ENCODE data around the gene USP54.

USP54 gene

DNA sequence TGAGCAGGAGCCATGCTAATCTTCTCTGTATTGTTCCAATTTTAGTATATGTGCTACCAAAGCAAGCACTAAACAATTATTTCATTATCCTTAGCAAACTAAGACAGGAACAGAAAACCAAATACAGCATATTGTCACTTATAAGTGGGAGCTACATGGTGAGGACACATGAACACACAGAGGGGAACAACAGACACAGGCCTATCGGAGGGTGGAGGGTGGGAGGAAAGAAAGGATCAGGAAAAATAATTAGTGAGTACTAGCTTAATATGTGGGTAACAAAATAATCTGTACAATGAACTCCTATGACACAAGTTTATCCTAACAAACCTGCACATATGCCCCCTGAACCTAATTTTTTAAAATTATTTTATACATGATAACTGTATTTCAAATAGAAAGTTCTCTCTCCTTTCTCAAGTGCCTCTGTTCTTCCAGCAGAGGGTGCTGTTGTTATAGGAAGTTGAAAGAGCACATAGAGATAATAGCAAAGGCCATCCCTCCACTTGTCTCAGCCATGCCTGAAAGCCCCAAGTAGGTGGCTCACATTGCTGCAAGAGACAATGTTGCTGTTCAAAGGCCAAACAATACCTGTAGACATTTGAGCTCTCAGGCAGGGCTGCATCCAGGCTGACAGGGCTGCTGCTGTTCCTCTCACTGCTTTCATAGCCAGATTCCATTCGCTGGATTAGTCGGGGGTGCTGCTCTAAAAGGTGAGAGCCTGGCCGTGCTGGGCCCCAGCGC lies 61.9 kb downstream of the USP54 start:
- peak; percentile 17 for DNase-seq (ENCODE audit: low read depth)

DNA sequence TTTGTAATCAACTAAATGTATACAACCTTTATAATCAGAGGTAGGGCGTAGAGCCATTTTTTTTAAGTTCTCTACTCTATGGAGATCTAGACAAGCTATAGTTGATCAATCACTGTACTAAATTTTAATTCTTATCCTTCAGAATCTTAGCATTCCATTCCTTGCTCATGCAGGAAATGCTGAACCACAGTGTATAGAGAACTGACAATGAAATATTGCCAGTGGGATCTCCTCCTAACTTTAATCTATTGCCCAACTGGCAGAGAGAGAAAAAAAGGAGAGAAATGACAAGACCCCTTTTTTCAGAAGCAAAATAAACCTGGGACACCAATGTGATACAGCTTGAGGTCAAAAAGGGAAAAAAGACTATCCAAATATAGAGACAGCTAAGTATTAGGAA lies 68.9 kb downstream of the USP54 start:
- DNase-seq (ENCODE audit: low read depth), result no peak

DNA sequence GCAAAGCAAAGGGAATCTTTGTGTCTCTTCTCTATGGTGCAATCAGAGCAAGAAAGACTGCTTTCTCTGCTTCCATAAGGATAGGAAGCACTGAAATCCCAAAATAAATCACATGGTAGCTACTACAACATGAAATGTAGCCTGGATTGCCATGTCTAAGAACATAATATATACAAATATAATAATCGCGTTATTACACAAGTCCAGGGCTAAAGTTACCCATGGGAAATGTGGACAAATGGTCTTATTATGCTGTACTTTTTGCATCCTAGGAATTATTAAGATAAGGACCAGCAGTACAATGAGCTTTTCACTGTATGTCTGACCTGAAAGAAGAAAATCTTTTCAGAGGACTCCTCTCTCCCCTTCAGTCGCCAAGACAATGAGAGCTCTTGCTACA lies 71.8 kb downstream of the USP54 start:
- DNase-seq (ENCODE audit: low read depth), result no peak

DNA sequence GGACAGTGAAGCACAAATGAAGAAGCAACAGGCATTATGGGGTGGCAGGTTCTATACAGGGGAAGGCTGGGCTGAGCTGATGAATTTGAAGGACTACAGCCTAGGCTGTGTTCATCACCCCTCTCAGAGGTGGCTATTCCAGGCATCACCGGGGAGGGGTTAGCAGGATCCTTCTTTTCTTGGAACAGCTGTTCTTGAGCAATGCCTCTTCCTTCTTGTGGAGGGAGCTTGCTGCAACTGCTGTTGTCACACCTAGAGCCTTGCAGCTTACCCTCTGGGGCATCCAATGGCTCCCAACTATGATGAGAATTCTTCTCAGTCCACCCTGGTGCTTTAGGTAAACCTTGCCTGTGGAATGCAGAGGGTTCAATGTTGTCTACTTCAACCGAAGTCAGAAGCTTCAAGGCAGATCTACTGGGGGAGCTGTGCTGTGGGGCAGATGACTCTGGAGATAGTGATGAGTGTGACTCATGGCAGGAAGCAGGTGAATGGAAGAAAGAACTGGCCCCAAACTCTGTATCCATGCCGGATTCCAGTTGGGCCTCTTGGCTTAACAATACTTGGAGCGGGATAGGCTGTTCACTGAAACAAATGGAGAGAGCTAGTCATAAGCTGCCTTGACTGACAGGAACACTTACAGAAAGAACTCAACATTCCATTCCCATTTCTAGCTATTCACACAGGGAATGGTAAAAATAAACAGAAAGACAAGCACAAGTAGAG lies 73.8 kb downstream of the USP54 start:
- no peak for DNase-seq (ENCODE audit: low read depth)

DNA sequence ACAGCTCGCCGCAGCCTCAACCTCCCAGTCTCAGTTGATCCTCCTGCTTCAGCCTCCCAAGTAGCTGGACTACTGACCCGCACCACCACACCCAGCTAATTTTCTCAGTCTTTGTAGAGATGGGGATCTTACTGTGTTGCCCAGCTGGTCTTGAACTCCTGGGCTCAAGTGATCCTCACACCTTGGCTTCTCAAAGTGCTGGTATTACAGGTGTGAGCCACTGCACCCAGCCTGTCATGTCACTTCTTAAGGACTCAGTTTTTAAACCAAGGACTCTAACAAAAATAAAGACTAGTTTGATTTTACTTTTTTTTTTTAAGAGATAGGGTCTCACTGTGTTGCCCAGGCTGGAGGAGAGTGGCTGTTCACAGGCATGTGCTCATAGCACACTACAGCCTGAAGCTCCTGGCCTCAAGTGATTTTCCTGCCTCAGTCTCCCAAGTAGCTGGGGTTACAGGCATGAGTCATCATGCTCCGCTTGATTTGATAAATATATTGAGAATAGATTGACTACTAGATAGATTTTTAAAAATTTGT lies 78.9 kb downstream of the USP54 start:
- no peak for DNase-seq (ENCODE audit: low read depth)

DNA sequence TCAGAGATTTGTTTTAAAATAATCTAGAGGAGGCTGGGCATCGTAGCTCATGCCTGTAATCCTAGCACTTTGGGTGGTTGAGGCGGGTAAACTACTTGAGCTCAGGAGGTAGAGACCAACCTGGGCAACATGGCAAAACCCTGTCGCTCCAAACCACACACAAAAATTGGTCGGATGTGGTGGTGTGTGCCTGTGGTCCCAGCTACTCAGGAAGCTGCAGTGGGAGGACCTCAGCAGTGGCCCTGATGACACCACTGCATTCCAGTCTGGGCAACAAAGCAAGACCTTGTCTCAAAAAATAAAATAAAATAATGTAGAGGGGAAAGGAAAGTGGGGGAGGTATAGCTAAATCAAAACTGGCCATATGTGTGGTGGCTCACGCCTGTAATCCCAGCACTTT lies 81.4 kb downstream of the USP54 start:
- DNase-seq (ENCODE audit: low read depth), result no peak

DNA sequence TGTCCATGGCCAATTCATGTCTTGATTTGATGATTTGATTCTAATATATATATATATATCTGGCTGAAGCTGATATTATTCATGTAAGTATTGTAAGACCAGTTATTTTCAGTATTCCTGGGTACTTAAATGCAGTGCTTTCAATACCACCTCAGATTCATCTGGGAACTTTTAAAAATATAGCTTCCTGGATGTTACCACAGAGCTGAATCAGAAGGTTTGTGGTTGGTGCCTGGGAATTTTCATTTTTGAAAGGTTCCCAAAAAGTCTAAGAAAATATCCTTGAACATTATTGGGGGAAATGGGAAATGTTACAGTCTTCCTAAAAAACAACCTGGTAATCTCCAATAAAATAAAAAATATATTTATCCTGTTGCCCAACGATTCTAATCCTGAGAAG lies 84.7 kb downstream of the USP54 start:
- peak; percentile 30 for DNase-seq (ENCODE audit: low read depth)

DNA sequence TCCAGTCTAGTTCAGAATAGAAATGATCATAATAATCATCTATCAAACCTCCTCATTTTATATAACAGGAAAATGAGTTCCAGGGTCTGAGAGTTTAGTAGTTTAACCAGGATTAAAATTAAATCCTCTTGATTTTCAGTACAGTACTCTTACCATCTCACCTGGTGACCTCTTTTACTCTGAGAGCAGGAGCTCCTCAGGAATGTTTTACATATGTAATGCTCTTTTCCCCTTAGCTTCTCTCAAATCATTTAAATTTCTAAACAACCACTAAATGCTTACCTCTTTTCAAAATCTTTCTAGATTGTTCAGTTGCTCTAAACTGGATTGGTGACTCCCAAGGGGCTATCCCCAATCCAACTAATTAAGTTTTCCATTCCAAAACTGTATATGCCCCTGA lies 85.1 kb downstream of the USP54 start:
- DNase-seq (ENCODE audit: low read depth), result no peak

DNA sequence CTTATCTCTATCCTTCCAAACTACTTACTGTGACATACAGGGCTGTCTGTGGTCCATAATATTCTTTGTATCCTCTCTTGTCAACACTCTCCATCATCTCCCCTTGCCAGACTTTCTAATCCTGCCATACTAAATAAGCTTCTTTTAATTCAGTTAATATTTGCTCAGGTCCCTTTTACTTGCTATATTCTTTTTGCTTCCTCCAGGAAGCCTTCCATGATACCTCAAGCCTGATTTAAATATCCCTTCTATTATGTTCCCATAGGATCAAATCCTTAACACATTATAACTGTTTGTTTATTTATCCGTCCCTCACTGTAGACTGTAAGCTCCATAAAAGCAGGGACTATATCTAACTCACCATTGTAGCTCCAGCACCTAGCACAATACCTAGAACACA lies 88.1 kb downstream of the USP54 start:
- no peak for DNase-seq (ENCODE audit: low read depth)

DNA sequence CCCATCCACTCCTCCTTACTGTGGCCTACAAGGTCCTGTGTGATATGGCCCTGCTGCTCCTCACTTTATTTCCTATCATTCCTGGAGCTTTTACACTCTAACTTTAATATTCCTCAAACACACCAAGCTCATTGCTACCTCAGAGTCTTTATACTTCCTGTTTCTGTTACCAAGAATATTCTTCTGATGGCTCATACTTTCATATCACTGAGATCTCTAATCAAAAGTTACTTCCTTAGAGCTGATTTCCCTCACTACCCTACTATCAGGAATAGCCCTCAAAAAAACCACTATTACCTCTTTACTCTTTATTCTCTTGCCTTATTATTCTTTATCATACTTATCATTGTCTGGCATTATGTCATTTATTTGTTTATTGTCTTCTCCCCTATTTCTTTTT lies 89.5 kb downstream of the USP54 start:
- no peak for DNase-seq (ENCODE audit: low read depth)

DNA sequence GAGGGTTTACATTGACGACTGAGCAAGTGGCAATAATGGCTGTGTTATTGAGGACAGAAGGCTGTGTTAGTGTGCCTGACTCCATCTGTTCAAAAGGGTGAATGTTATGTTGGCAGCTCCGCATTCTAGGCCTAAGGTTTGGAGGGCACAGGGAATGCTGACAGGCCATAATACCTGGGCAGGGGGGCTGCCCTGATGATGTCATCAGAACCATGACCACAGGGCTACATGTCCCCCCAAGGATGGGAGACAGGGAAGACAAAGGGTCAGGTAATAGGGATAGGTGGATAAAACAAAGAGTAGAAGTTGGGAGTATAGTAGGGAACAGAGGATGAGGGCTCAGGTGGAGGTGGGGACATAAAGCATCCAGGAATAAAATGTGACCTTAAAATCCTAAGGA lies 93.5 kb downstream of the USP54 start:
- DNase-seq (ENCODE audit: low read depth), result no peak

DNA sequence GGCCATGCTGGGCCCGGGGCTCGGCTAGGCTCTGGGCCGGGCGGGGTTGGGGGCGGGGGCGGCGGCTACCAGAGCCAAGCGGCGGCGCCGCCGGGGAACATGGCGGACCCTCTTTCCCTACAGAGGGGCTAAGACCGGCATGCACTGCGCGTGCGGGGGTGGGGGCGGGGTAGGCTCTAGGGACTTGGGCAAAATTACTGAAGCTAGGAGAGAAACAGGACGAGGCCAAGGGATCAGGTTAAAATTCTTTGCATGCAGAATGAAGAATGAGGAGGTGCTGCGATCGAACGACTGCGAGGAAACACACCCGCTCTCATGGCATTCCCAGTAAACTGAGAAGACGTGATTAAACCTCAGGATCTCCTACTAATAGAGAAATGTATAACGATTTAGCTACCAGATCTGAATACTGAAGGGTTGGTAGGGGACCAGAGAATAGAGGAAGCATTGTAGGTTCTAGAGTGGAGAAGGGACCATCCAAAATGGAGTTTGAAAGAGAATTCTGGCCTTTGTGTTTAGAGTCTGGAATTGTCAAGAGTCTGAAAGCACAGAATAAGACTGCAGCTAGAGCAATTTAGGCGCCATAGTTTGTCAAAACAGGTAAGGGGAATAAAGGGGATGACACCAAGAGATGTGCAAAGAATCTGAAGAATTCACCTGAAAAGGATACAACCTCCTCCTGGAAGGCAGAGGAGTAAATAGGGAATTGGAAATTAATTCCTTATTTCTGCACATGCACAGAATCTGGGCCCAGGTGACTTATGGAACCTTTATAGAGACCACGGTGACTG lies 95.1 kb downstream of the USP54 start, which contains the start of gene PPP3CB:
Gene PPP3CB (minus strand): TSS at position 141 of the 791 bp plus-strand sequence. CDS start 135 bp downstream, at position 6.
- DNase-seq (ENCODE audit: low read depth), result peak; percentile 78

DNA sequence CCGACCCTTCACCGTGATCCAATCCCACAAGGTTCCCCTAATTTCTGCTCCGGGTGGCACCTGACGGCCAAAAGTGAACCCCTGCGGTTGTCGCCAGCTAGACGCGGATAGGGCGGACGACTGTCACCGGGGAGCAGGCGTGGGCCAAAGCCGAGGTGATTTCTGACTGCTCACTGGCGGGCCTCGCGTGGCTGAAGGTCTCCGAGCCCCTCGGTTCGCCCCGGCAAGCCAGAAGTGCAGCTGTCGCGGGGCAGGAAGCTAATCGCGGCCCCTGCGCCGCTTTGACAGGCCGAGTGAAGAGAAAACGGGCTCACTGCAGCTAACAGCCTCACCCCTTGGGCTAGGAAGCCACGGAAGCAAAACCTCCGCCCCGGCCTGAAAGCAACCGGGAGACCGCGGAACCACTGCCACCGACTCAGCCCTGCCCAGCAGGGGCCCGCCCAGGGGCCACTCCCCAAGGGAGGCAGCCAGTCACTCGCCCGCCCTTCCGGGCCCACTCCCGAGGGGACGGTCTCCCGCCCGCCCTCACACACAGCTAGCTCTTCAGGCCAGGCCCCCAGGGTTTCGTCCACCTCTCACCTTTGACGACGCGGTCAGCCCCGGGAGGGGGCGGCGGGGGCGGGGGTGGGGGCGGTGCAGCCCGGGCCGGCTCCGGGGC lies 95.8 kb downstream of the USP54 start:
- DNase-seq (ENCODE audit: low read depth), result peak; percentile 58

DNA sequence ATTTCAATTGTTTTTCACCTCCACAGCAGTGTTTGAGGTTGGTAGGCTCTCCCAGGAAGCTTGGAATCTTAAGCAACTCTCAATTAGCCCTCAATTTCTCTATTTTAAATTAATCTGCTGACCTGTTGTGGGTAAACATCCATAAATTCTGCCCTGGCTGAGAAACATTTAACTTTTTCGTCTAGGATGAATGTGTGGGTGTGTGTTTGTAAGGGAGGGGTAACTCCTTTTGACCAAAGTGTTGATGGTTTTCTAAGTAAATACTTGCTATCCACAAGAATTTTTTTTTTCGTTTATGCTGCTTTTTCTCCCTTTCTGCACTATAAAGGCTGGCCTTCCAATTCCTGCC lies 96.3 kb downstream of the USP54 start:
- DNase-seq (ENCODE audit: low read depth), result peak; percentile 8

DNA sequence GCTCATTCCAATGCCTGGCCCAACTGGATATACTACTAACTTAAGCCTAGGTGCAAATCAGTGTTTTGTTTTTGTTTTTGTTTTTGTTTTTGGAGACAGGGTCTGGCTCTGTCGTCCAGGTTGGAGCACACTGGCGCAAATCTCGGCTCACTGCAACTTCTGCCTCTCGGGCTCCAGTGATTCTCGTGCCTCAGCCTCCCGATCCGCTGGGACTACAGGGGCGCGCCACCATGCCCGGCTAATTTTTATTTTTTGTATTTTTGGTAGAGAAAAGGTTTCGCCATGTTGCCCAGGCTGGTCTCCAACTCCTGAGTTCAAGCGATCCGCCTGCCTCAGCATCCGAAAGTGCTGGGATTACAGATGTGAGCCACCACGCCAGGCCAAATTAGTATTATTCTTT lies 96.9 kb downstream of the USP54 start:
- no peak for DNase-seq (ENCODE audit: low read depth)

DNA sequence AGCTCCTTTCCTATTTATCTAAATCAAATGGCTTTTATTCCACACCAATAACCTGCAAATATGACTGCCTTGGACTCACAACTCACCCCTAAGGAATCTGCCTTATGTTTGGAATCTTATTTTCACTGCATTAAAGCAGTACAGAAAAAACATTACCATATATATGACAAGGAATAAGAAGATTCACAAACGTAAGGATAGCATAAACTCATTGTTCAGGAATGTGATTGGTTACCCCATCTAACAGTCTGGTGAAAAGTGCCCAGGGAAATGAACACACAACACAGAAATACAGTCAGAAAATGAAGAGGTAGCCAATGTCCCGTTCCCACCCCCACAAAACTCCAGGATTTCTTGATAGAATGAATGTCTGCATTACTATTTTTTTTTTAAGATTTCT lies 97.4 kb downstream of the USP54 start:
- DNase-seq (ENCODE audit: low read depth), result peak; percentile 23

DNA sequence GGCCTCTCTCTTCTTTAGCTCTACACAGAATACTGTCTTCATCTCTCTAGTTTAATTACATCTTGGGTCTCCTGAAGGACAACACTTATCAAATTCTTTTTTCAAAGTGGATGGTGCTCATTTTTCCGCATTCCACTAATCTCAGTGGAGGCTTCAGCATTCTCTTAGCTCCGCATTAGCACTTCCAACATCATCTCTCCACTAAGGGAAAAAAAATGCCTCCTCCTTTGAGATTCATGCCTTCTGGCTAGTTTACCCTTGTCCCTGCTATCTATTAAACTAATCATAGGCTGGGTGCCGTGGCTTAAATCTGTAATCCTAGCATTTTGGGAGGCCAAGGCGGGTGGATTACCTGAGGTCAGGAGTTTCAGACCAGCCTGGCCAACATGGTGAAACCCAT lies 104.5 kb downstream of the USP54 start:
- no peak for DNase-seq (ENCODE audit: low read depth)

DNA sequence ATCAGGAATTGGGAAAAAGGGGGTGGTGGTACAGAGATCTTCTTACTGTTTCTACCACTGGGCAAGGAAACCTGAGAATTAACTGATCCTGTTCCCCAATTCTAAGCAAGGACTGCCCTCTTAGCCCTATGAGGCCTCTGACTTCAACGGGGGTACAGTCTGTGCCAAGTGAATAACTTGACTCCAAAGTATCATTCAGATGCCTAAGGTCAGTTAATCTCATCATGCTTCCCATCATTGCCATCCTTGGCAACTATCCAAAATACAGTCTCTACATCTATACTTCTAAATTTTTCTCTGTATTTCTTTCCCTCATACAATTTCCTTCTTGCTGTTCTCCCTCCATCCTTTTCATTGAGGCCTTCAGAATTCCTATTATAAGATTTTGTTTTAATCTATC lies 105.8 kb downstream of the USP54 start:
- DNase-seq (ENCODE audit: low read depth), result no peak

DNA sequence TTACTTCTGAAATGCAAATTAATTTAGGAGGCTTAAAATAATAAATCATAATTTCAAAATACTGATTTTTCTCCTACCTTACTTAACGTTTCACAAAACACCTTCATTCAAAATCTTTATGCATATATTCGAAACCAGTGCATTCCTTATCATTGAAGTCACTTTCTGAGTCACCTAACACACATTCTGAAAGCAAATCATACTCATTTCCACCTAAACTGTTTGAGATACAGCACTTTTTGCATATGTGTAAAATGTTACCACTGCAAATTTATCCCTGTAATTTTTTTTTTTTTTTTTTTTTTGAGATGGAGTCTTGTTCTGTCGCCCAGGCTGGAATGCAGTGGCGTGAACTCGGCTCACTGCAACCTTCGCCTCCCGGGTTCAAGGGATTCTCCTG lies 111.0 kb downstream of the USP54 start:
- DNase-seq (ENCODE audit: low read depth), result peak; percentile 18

DNA sequence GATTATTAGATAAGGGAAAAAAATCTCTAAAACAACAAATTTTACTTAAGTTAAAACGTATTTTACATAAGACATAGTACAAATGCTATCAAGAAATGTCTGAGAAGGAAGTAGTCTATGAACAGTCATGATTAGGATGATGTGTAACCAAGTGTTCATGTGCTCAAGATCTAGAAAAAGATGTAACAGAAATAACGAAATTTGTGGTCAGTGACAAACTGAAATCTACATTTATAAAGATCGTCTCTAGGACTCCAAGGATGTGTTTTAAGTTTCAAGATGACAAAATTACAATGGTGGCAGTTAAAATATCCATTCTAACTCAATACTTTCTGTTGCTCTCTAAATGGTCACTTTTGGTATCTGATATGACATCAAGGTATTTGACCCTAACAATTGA lies 112.5 kb downstream of the USP54 start:
- DNase-seq (ENCODE audit: low read depth), result no peak

DNA sequence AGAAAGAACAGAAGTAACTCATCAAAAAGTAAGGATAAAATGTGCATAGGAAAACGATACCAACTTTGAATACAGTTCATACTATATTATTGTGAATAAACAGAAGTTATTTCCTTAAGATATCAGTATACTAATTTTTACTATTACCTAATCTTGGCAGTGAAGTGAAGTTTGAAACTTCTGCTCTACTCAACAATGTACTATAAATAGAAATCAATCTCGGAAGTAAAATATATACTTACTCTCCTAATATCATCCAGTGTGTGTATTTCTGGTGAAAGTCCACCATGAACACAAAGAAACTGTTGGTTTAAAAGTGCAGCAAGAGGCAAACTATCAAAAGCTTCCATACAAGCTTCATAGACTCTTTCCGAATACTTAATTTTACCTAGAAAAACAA lies 119.9 kb downstream of the USP54 start:
- DNase-seq (ENCODE audit: low read depth), result no peak

DNA sequence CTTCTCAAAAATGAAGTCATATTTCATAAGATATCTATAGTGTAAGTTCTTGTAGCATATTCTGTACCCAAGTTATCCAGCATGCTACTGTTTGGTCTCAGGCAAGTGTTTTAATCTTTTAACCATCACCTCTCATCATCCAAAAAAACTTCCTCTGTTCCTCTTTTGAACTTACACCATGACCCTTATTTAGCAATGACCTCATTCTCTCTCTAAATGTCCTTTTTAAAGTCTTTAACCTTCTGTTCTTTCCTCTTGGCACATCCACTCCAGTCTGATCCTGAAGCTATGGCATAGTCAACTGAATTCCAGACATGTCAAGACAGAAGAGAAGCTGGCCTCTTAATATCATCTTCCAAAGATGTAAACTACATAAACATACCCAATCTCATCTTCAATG lies 121.6 kb downstream of the USP54 start:
- no peak for DNase-seq (ENCODE audit: low read depth)

Measured in GM04503 (cell line).